HCT116 (cell line): Measurements from ENCODE around the gene SEC23A. TPM values are rescaled to one million over a fixed set of nuclear protein-coding genes. Genes with fewer than 3 reads are reported as not detected.

Source experiments
- ATAC-seq: fragments of 200-7000 bp; cut with Tn5 transposase; 2 replicates; pipeline ENCODE4 v1.9.1; 2020; ENCODE audit warnings: mild to moderate bottlenecking, moderate library complexity
- BruUV-seq: library from RNA; stranded (reverse); fragments of 400-500 nt; replicated peaks from 2 replicates; lab custom pipeline; 2021; lab: Mats Ljungman, UMichigan
- CTCF ChIA-PET: fragments of 300-600 bp; sonication (Branson Sonifier 250); formaldehyde crosslinking; loops from one replicate; lab custom pipeline; 2021; ENCODE audit warnings: antibody characterized with exemption; lab: Charles Lee
- POLR2A ChIA-PET: fragments of 300-600, 350-600 bp; sonication (Branson Sonifier 250); formaldehyde crosslinking; loops from one replicate; lab custom pipeline; 2021; ENCODE audit warnings: antibody characterized with exemption; lab: Charles Lee
- RAD21 ChIA-PET, 2 experiments: fragments of 300-600 bp; sonication (Branson Sonifier 250); formaldehyde crosslinking; loops; one replicate each; lab custom pipeline; 2023; ENCODE audit warnings: low total read pairs in 2 of 2; ENCODE audit not compliant: uncharacterized antibody in 2 of 2, unreplicated experiment in 2 of 2, low non-redundant PET in 1 of 2; lab: Charles Lee
- DNase-seq: peaks from one replicate; pipeline ENCODE4 v3.0.0-alpha.2; 2010; ENCODE audit warnings: low read depth, low spot score
- H2AFZ ChIP-seq: fragments of 200-600 bp; shearing (Covaris generic), sonication (generic); 2 replicates; pipeline ENCODE4 v1.6.1; 2017; ENCODE audit warnings: low read depth, mixed run types, mixed read lengths, antibody characterized with exemption, low read length; ENCODE audit not compliant: poor library complexity, severe bottlenecking
- H3K27ac ChIP-seq: 2 replicates; pipeline ENCODE4 v1.5.1; 2012; ENCODE audit warnings: low read depth, low read length
- H3K27me3 ChIP-seq: fragments of 200-600 bp; sonication (generic); 2 replicates; pipeline ENCODE4 v1.6.1; 2016; ENCODE audit warnings: mixed run types, low read length, mixed read lengths; ENCODE audit not compliant: insufficient read depth
- H3K36me3 ChIP-seq, 2 experiments: fragments of 200-500 bp in 1 of 2; fragments of 200-600 bp in 1 of 2; sonication (Bioruptor generic) in 1 of 2; sonication (generic) in 1 of 2; 2 replicates each; pipeline versions ENCODE4 v1.5.1 to v1.6.1; 2014 to 2016; ENCODE audit warnings: low read length in 2 of 2, inconsistent platforms in 1 of 2, mixed read lengths in 1 of 2, mixed run types in 1 of 2; ENCODE audit not compliant: insufficient read depth in 2 of 2, control insufficient read depth in 1 of 2
- H3K4me1 ChIP-seq, 2 experiments: fragments of 200-600 bp in 1 of 2; sonication (generic) in 1 of 2; 2 replicates each; pipeline versions ENCODE4 v1.5.1 to v1.6.1; 2012 to 2017; ENCODE audit warnings: low read length in 2 of 2, inconsistent platforms in 1 of 2, mild to moderate bottlenecking in 1 of 2, mixed read lengths in 1 of 2, mixed run types in 1 of 2, moderate library complexity in 1 of 2; ENCODE audit not compliant: insufficient read depth in 2 of 2, control insufficient read depth in 1 of 2
- H3K4me2 ChIP-seq: fragments of 200-600 bp; sonication (generic); 2 replicates; pipeline ENCODE4 v1.6.1; 2017; ENCODE audit warnings: mixed run types, low read length, mixed read lengths
- H3K4me3 ChIP-seq, 2 experiments: fragments of 200-600 bp in 1 of 2; sonication (generic) in 1 of 2; replicated peaks in 1 of 2; 2 replicates each; pipeline ENCODE4 v1.5.1; 2011 to 2016; ENCODE audit warnings: low read length in 2 of 2, control low read depth in 1 of 2, low read depth in 1 of 2, mild to moderate bottlenecking in 1 of 2, mixed read lengths in 1 of 2, mixed run types in 1 of 2
- H3K79me2 ChIP-seq: fragments of 200-600 bp; sonication (generic); 2 replicates; pipeline ENCODE4 v1.6.1; 2017; ENCODE audit warnings: mild to moderate bottlenecking, mixed run types, low read length, moderate library complexity, mixed read lengths; ENCODE audit not compliant: insufficient read depth
- H3K9ac ChIP-seq: fragments of 200-600 bp; sonication (generic); 2 replicates; pipeline ENCODE4 v1.6.1; 2016; ENCODE audit warnings: low read length, mixed read lengths
- H3K9me2 ChIP-seq: fragments of 200-600 bp; sonication (generic), shearing (Covaris generic); 2 replicates; pipeline ENCODE4 v1.6.1; 2017; ENCODE audit warnings: mixed run types, mild to moderate bottlenecking, moderate library complexity; ENCODE audit not compliant: insufficient read depth
- H3K9me3 ChIP-seq, 2 experiments: fragments of 200-500 bp in 1 of 2; fragments of 200-600 bp in 1 of 2; sonication (Bioruptor generic) in 1 of 2; sonication (generic) in 1 of 2; 2 replicates each; pipeline ENCODE4 v1.6.1; 2014 to 2017; ENCODE audit warnings: low read length in 2 of 2, mixed read lengths in 2 of 2, inconsistent platforms in 1 of 2, low read depth in 1 of 2, mild to moderate bottlenecking in 1 of 2, mixed run types in 1 of 2, moderate library complexity in 1 of 2; ENCODE audit not compliant: control insufficient read depth in 1 of 2, insufficient read depth in 1 of 2
- H4K20me1 ChIP-seq: fragments of 200-600 bp; sonication (generic), shearing (Covaris generic); 2 replicates; pipeline ENCODE4 v1.6.1; 2017; ENCODE audit warnings: mixed run types, mild to moderate bottlenecking, moderate library complexity; ENCODE audit not compliant: insufficient read depth
- ATF3 ChIP-seq: IDR thresholded peaks from 2 replicates; pipeline ENCODE4 v1.6.1; 2012
- CBX3 ChIP-seq: IDR thresholded peaks from 2 replicates; pipeline ENCODE4 v1.6.1; 2012; ENCODE audit warnings: low read depth
- CEBPB ChIP-seq: IDR thresholded peaks from 2 replicates; pipeline ENCODE4 v1.6.1; 2012; ENCODE audit warnings: low read depth
- EGR1 ChIP-seq: IDR thresholded peaks from 2 replicates; pipeline ENCODE4 v1.6.1; 2012; ENCODE audit warnings: low read depth
- EZH2 ChIP-seq: fragments of 200-600 bp; sonication (generic); IDR thresholded peaks from 2 replicates; pipeline ENCODE4 v1.6.1; 2017; ENCODE audit warnings: antibody characterized with exemption, mixed run types
- FOSL1 ChIP-seq: IDR thresholded peaks from 2 replicates; pipeline ENCODE4 v1.6.1; 2012; ENCODE audit warnings: low read depth
- POLR2A ChIP-seq: IDR thresholded peaks from 2 replicates; pipeline ENCODE4 v1.7.0; 2011; ENCODE audit warnings: borderline replicate concordance; ENCODE audit not compliant: insufficient read depth, insufficient read length; ENCODE audit errors: extremely low read depth
- POLR2AphosphoS5 ChIP-seq: IDR thresholded peaks from 2 replicates; pipeline ENCODE4 v1.6.1; 2011; ENCODE audit warnings: mild to moderate bottlenecking, low read depth, low read length, moderate library complexity
- RAD21 ChIP-seq: IDR thresholded peaks from 2 replicates; pipeline ENCODE4 v1.6.1; 2012; ENCODE audit warnings: low read depth, mild to moderate bottlenecking
- REST ChIP-seq: IDR thresholded peaks from 2 replicates; pipeline ENCODE4 v1.6.1; 2012; ENCODE audit warnings: low read depth
- SIN3A ChIP-seq: IDR thresholded peaks from 2 replicates; pipeline ENCODE4 v1.6.1; 2012; ENCODE audit warnings: low read depth
- TCF7L2 ChIP-seq: IDR thresholded peaks from 2 replicates; pipeline ENCODE4 v1.7.0; 2011; ENCODE audit warnings: borderline replicate concordance, inconsistent platforms; ENCODE audit not compliant: insufficient read depth, insufficient read length; ENCODE audit errors: extremely low read depth
- YY1 ChIP-seq: IDR thresholded peaks from 2 replicates; pipeline ENCODE4 v1.6.1; 2011; ENCODE audit warnings: low read length, low read depth, moderate library complexity, mild to moderate bottlenecking; ENCODE audit not compliant: insufficient replicate concordance; ENCODE audit errors: extremely low read depth
- ZBTB33 ChIP-seq: IDR thresholded peaks from 2 replicates; pipeline ENCODE4 v1.6.1; 2011; ENCODE audit warnings: mild to moderate bottlenecking, low read length, moderate library complexity; ENCODE audit not compliant: insufficient replicate concordance; ENCODE audit errors: extremely low read depth
- ZNF274 ChIP-seq: fragments of 200-500 bp; sonication (Bioruptor generic); IDR thresholded peaks from 2 replicates; pipeline ENCODE4 v1.6.1; 2014; ENCODE audit warnings: mild to moderate bottlenecking, low read depth, low read length, inconsistent platforms
- intact Hi-C: fragments of 100-400 bp; cut with micrococcal nuclease; formaldehyde crosslinking; loops from 2 replicates; pipeline ENCODE4 v1.10.0; 2022
- total RNA-seq: library from RNA; stranded (reverse); gene quantifications from one replicate; pipeline ENCODE4 v1.2.1, GENCODE V29; 2021; ENCODE audit not compliant: unreplicated experiment

SEC23A gene
- total RNA-seq, 1 experiment from 2014 or later: 81.7 TPM

GRCh38 chr14:38992067-38992844, 110.8 kb downstream of the SEC23A start:
- ATAC-seq: no peak
- Histone ChIP-seq H3K36me3 (no peaks in the 10 kb centered on the region), H3K4me2 (no peak overlapping the region), H3K4me1 (0 out of 4 replicates have a peak, but pooled peaks cover 0 to 3% of the 10 kb centered on the region in 2 experiments), H3K4me3 (no peak overlapping the region), H3K27ac (no peak overlapping the region), H3K79me2 (no peaks in the 10 kb centered on the region), H3K9ac (no peak overlapping the region), H3K9me2 (no peaks in the 10 kb centered on the region), H2AFZ (no peak overlapping the region), H3K27me3 (peaks cover 3% of the 10 kb centered on the region; the same call in 1 of the 2 replicates), H4K20me1 (no peaks in the 10 kb centered on the region), H3K9me3 (no peaks in the 10 kb centered on the region)
- BruUV-seq: no TSS peak
- DNase-seq: no peak
- intact Hi-C loops: no loop called here
- CTCF ChIA-PET: no interaction called here
- TF ChIP-seq POLR2A (no peak), ATF3 (no peak), SIN3A (no peak), TCF7L2 (no peak)
- POLR2A ChIA-PET: no interaction called here
- RAD21 ChIA-PET: no interaction called here

- no peaks in the 10 kb centered on the region for H3K79me2 ChIP-seq
- H3K4me3 ChIP-seq: no peak overlapping the region
- intact Hi-C loops: no loop called here
- H3K36me3 ChIP-seq: no peaks in the 10 kb centered on the region
- DNase-seq (no peak), ATAC-seq (no peak)
- no peak overlapping the region for H2AFZ ChIP-seq
- peaks cover 3% of the 10 kb centered on the region; the same call in 1 of the 2 replicates for H3K27me3 ChIP-seq
- ChIA-PET CTCF (no interaction called here), RAD21 (no interaction called here), POLR2A (no interaction called here)
- H3K9me2 ChIP-seq: no peaks in the 10 kb centered on the region
- 0 out of 4 replicates have a peak, but pooled peaks cover 0 to 3% of the 10 kb centered on the region in 2 experiments for H3K4me1 ChIP-seq
- no peak overlapping the region for H3K9ac ChIP-seq
- no TSS peak for BruUV-seq
- H4K20me1 ChIP-seq: no peaks in the 10 kb centered on the region
- H3K4me2 ChIP-seq: no peak overlapping the region
- H3K9me3 ChIP-seq: no peaks in the 10 kb centered on the region
- no peak overlapping the region for H3K27ac ChIP-seq
- TF ChIP-seq YY1 (no peak), ZBTB33 (no peak), ZNF274 (no peak), CEBPB (no peak), EZH2 (no peak), EGR1 (no peak), RAD21 (no peak), FOSL1 (no peak), REST (no peak), POLR2AphosphoS5 (no peak), CBX3 (no peak)
These were observed 111.7 kb downstream of the SEC23A start for GRCh38 chr14:38991299-38991698.
